HG03175 (cell line): ENCODE data around the gene RTN4RL2.
"Not testable (repeated sequence)": the region's sequence is repeated elsewhere in the genome, so short reads cannot be mapped to it uniquely, and the experiment has no call there.

Experiments used
- ATAC-seq: cut with Tn5 transposase; IDR thresholded peaks from one replicate; pipeline ENCODE4 v1.9.1; 2021; ENCODE audit warnings: mild to moderate bottlenecking, moderate library complexity; ENCODE audit not compliant: unreplicated experiment

Gene RTN4RL2

GRCh38 chr11:57432149-57432561 is 28.2 kb upstream of the RTN4RL2 start:
- no peak for ATAC-seq

- ATAC-seq, result no peak
These were observed 27.6 kb upstream of the RTN4RL2 start for GRCh38 chr11:57432714-57433163.

GRCh38 chr11:57434640-57435546 is 25.4 kb upstream of the RTN4RL2 start:
- no peak for ATAC-seq

- no peak for ATAC-seq
These were observed 24.3 kb upstream of the RTN4RL2 start for GRCh38 chr11:57436031-57436430.

- ATAC-seq, result no peak
These were observed 21.7 kb upstream of the RTN4RL2 start for GRCh38 chr11:57438345-57439285.

GRCh38 chr11:57439786-57440185 is 20.5 kb upstream of the RTN4RL2 start:
- no peak for ATAC-seq

GRCh38 chr11:57440744-57441414 is 19.4 kb upstream of the RTN4RL2 start:
- ATAC-seq, result no peak

GRCh38 chr11:57444362-57445121 is 15.8 kb upstream of the RTN4RL2 start:
- no peak for ATAC-seq

GRCh38 chr11:57445122-57445394 is 15.3 kb upstream of the RTN4RL2 start:
- ATAC-seq, result not testable (repeated sequence)

- ATAC-seq, result no peak
These were observed 14.3 kb upstream of the RTN4RL2 start for GRCh38 chr11:57446055-57446454.

GRCh38 chr11:57453543-57454177 is 6.7 kb upstream of the RTN4RL2 start:
- no peak for ATAC-seq

- peak; percentile 69 for ATAC-seq
These were observed 3.2 kb upstream of the RTN4RL2 start for GRCh38 chr11:57456960-57457642.

GRCh38 chr11:57457643-57458023 is 2.7 kb upstream of the RTN4RL2 start:
- ATAC-seq, result peak; percentile 30

GRCh38 chr11:57458060-57458409 is 2.3 kb upstream of the RTN4RL2 start:
- ATAC-seq, result no peak

- ATAC-seq, result peak; percentile 11
These were observed 1.7 kb upstream of the RTN4RL2 start for GRCh38 chr11:57458410-57459163.

- ATAC-seq, result peak; percentile 31
These were observed 935 bp upstream of the RTN4RL2 start for GRCh38 chr11:57459164-57460021.

GRCh38 chr11:57460758-57461749 is 726 bp downstream of the RTN4RL2 start:
- no peak for ATAC-seq
